Esophagus muscularis mucosa (tissue), 4 donors: ENCODE measurements around the gene TFB1M. TPM values are rescaled to one million over a fixed set of nuclear protein-coding genes. Genes with fewer than 3 reads are reported as not detected.
"Not testable (repeated sequence)": the region's sequence is repeated elsewhere in the genome, so short reads cannot be mapped to it uniquely, and the experiment has no call there.

Source experiments
- DNase-seq: peaks from one replicate; pipeline ENCODE4 v3.0.0-alpha.2; 2017; ENCODE audit errors: extremely low spot score
- H3K27ac ChIP-seq, 4 donors: fragments of 200-600 bp; sonication (generic); replicated peaks in 1 of 4; 1 replicate in 3 of 4; 2 replicates in 1 of 4; pipeline ENCODE4 v1.5.1; 2016 to 2019; ENCODE audit warnings: mild to moderate bottlenecking in 1 of 4
- H3K27me3 ChIP-seq, 4 donors: fragments of 200-600 bp; sonication (generic); one replicate each; pipeline versions ENCODE4 v1.5.1 to v1.6.0; 2016 to 2019
- H3K36me3 ChIP-seq, 4 donors: fragments of 200-600 bp; sonication (generic); one replicate each; pipeline ENCODE4 v1.5.1; 2016 to 2019
- H3K4me1 ChIP-seq, 4 donors: fragments of 200-600 bp; sonication (generic); one replicate each; pipeline ENCODE4 v1.5.1; 2016 to 2019
- H3K4me3 ChIP-seq, 4 donors: fragments of 200-600 bp; sonication (generic); 1 replicate in 2 of 4; 2 replicates in 2 of 4; pipeline ENCODE4 v1.5.1; 2016 to 2019; ENCODE audit warnings: mild to moderate bottlenecking in 4 of 4, moderate library complexity in 1 of 4
- H3K9me3 ChIP-seq, 4 donors: fragments of 200-600 bp; sonication (generic); 1 replicate in 3 of 4; 2 replicates in 1 of 4; pipeline ENCODE4 v1.5.1; 2016 to 2019
- CTCF ChIP-seq, 3 experiments: fragments of 200-600 bp in 2 of 3; fragments of 450-650 bp in 1 of 3; sonication (generic) in 2 of 3; IDR thresholded peaks; one replicate each; pipeline ENCODE4 v1.5.1; 2017 to 2019; ENCODE audit warnings: antibody characterized with exemption in 3 of 3, mild to moderate bottlenecking in 2 of 3, moderate library complexity in 1 of 3
- EP300 ChIP-seq: sonication (generic); formaldehyde crosslinking; IDR thresholded peaks from one replicate; pipeline ENCODE4 v1.6.1; 2017; ENCODE audit warnings: antibody characterized with exemption
- POLR2A ChIP-seq: fragments of 450-650 bp; IDR thresholded peaks from one replicate; pipeline ENCODE4 v1.6.1; 2017; ENCODE audit warnings: antibody characterized with exemption, moderate library complexity, mild to moderate bottlenecking, low read depth
- POLR2AphosphoS5 ChIP-seq, 2 donors: sonication (generic); formaldehyde crosslinking; IDR thresholded peaks; one replicate each; pipeline ENCODE4 v1.6.1; 2017; ENCODE audit warnings: antibody characterized with exemption in 2 of 2
- WGBS: methylation state at CpG from one replicate; pipeline ENCODE4 v1.1.5; 2018; 5-methylcytosine and 5-hydroxymethylcytosine counted together
- intact Hi-C: fragments of 100-400 bp; cut with DNase I; formaldehyde crosslinking; loops from one replicate; pipeline ENCODE4 v1.15.1; 2023
- total RNA-seq, 4 donors: library from RNA; depleted of rRNA; stranded (reverse); fragments of >200 nt; gene quantifications; one replicate each; pipeline versions ENCODE4 v1.1.0 to v1.2.1, GENCODE V29; 2016

Gene TFB1M
- total RNA-seq, 4 donors from 2014 or later = 6.5 to 15.4 (median 12.2) TPM

- WGBS = 87% methylated on average over 4 of the region's 4 CpGs
- Histone ChIP-seq H3K27ac (peak overlapping the region; percentile 71 to 75 (median 72)), H3K4me1 (peaks cover 0 to 52% (median 50%) of the 10 kb centered on the region in 4 donors), H3K36me3 (no peaks in the 10 kb centered on the region), H3K27me3 (no peaks in the 10 kb centered on the region), H3K9me3 (no peaks in the 10 kb centered on the region), H3K4me3 (no peak overlapping the region)
- no peak for TF ChIP-seq CTCF (IDR thresholded peaks at IDR 0.05)
- TF ChIP-seq POLR2A = no peak
- no peak for TF ChIP-seq POLR2AphosphoS5 (IDR thresholded peaks at IDR 0.05)
- no peak for TF ChIP-seq EP300
- DNase-seq = no peak
- intact Hi-C loops = no loop called here
These were observed 80.1 kb downstream of the TFB1M start for GRCh38 chr6:155234167-155234566.

GRCh38 chr6:155232848-155233247, 81.4 kb downstream of the TFB1M start:
- H3K4me3 ChIP-seq = no peak overlapping the region
- TF ChIP-seq POLR2A (no peak), POLR2AphosphoS5 (IDR thresholded peaks at IDR 0.05) (no peak), EP300 (no peak), CTCF (IDR thresholded peaks at IDR 0.05) (no peak)
- no peaks in the 10 kb centered on the region for H3K27me3 ChIP-seq
- peaks cover 0 to 65% (median 63%) of the 10 kb centered on the region in 4 donors for H3K4me1 ChIP-seq
- intact Hi-C loops = no loop called here
- H3K27ac ChIP-seq = peak overlapping the region; percentile 67 to 75 (median 70)
- DNase-seq = no peak
- 57% methylated on average over 6 of the region's 6 CpGs for WGBS
- no peaks in the 10 kb centered on the region for H3K9me3 ChIP-seq
- H3K36me3 ChIP-seq = no peaks in the 10 kb centered on the region

GRCh38 chr6:155230975-155231374, 83.3 kb downstream of the TFB1M start:
- WGBS = 78% methylated on average over 4 of the region's 4 CpGs
- intact Hi-C loops, H3K27me3 ChIP-seq, H3K36me3 ChIP-seq, DNase-seq, H3K4me3 ChIP-seq, H3K9me3 ChIP-seq: not testable (repeated sequence)
- H3K4me1 ChIP-seq = peaks cover 0 to 76% (median 70%) of the 10 kb centered on the region in 4 donors
- H3K27ac ChIP-seq = peak overlapping the region in 3 of 4 donors; percentile 68 to 75 (median 73)

- H3K4me3 ChIP-seq = peak overlapping the region in 2 of 4 donors; percentile 14 to 28
- H3K27ac ChIP-seq = peak overlapping the region; percentile 66 to 79 (median 78)
- no peak for TF ChIP-seq CTCF (IDR thresholded peaks at IDR 0.05)
- no peak for TF ChIP-seq EP300
- peak; percentile 26 to 49 for TF ChIP-seq POLR2AphosphoS5 (IDR thresholded peaks at IDR 0.05)
- H3K27me3 ChIP-seq = no peaks in the 10 kb centered on the region
- H3K9me3 ChIP-seq = no peaks in the 10 kb centered on the region
- no peaks in the 10 kb centered on the region for H3K36me3 ChIP-seq
- DNase-seq = no peak
- intact Hi-C loops = no loop called here
- WGBS = 69% methylated on average over 12 of the region's 13 CpGs
- peaks cover 0 to 63% (median 52%) of the 10 kb centered on the region in 4 donors for H3K4me1 ChIP-seq
These were observed 85.6 kb downstream of the TFB1M start for GRCh38 chr6:155228546-155229166.

- intact Hi-C loops = no loop called here
- no peak for DNase-seq
- peaks cover 0 to 51% (median 36%) of the 10 kb centered on the region in 4 donors for H3K4me1 ChIP-seq
- no peaks in the 10 kb centered on the region for H3K27me3 ChIP-seq
- no peaks in the 10 kb centered on the region for H3K36me3 ChIP-seq
- H3K4me3 ChIP-seq = no peak overlapping the region
- WGBS = 91% methylated on average over 4 of the region's 4 CpGs
- no peaks in the 10 kb centered on the region for H3K9me3 ChIP-seq
- no peak for TF ChIP-seq EP300
- no peak for TF ChIP-seq CTCF (IDR thresholded peaks at IDR 0.05)
- TF ChIP-seq POLR2A = no peak
- no peak for TF ChIP-seq POLR2AphosphoS5 (IDR thresholded peaks at IDR 0.05)
- peak overlapping the region in 1 of 4 donors; percentile 78 for H3K27ac ChIP-seq
These were observed 87.2 kb downstream of the TFB1M start for GRCh38 chr6:155227046-155227445.
